Sigmoid colon (tissue), 7 donors: Measurements from ENCODE around the gene CNBP. TPM values are rescaled to one million over a fixed set of nuclear protein-coding genes. Genes with fewer than 3 reads are reported as not detected.
"Not testable (repeated sequence)": the region's sequence is repeated elsewhere in the genome, so short reads cannot be mapped to it uniquely, and the experiment has no call there.

ENCODE experiments used
- DNase-seq: peaks from one replicate; pipeline ENCODE4 v3.0.0-alpha.2; 2019
- H3K27ac ChIP-seq, 4 donors: fragments of 200-600 bp; sonication (generic); one replicate each; pipeline ENCODE4 v1.5.1; 2016 to 2019; ENCODE audit warnings: mild to moderate bottlenecking in 1 of 4
- H3K27me3 ChIP-seq, 3 donors: fragments of 200-600 bp; sonication (generic); one replicate each; pipeline ENCODE4 v1.5.1; 2019; ENCODE audit warnings: mild to moderate bottlenecking in 1 of 3
- H3K36me3 ChIP-seq, 4 donors: fragments of 200-600 bp; sonication (generic); one replicate each; pipeline ENCODE4 v1.5.1; 2016 to 2019
- H3K4me1 ChIP-seq, 4 donors: fragments of 200-600 bp; sonication (generic); one replicate each; pipeline ENCODE4 v1.5.1; 2017 to 2019
- H3K4me3 ChIP-seq, 4 donors: fragments of 200-600 bp; sonication (generic); one replicate each; pipeline ENCODE4 v1.5.1; 2017 to 2019; ENCODE audit warnings: mild to moderate bottlenecking in 2 of 4, moderate library complexity in 1 of 4
- H3K9me3 ChIP-seq, 4 donors: fragments of 200-600 bp in 3 of 4; sonication (generic) in 3 of 4; one replicate each; pipeline versions ENCODE4 v1.5.1 to v1.6.1; 2013 to 2019
- CTCF ChIP-seq, 4 experiments: fragments of 450-650 bp in 3 of 4; fragments of 200-600 bp in 1 of 4; IDR thresholded peaks; one replicate each; pipeline ENCODE4 v1.5.1; 2016 to 2019; ENCODE audit warnings: antibody characterized with exemption in 4 of 4, mild to moderate bottlenecking in 3 of 4, moderate library complexity in 2 of 4
- EP300 ChIP-seq, 4 donors: sonication (generic); formaldehyde crosslinking; IDR thresholded peaks; one replicate each; pipeline ENCODE4 v1.6.1; 2017; ENCODE audit warnings: antibody characterized with exemption in 4 of 4
- POLR2A ChIP-seq, 2 donors: fragments of 450-650 bp; IDR thresholded peaks; one replicate each; pipeline ENCODE4 v1.6.1; 2016; ENCODE audit warnings: antibody characterized with exemption in 2 of 2, mild to moderate bottlenecking in 2 of 2, moderate library complexity in 2 of 2
- POLR2AphosphoS5 ChIP-seq, 4 donors: sonication (generic); formaldehyde crosslinking; IDR thresholded peaks; one replicate each; pipeline ENCODE4 v1.6.1; 2017; ENCODE audit warnings: antibody characterized with exemption in 4 of 4
- WGBS, 2 donors: extraction: QIAGEN DNeasy Blood & Tissue Kit; methylation state at CpG; one replicate each; pipeline ENCODE4 v1.1.7; 2013; 5-methylcytosine and 5-hydroxymethylcytosine counted together
- intact Hi-C: fragments of 100-400 bp; cut with DNase I; formaldehyde crosslinking; loops from one replicate; pipeline ENCODE4 v1.15.1; 2023
- polyA plus RNA-seq, 3 donors: library from polyadenylated mRNA; stranded (reverse); fragments of 200-250 nt; gene quantifications; one replicate each; pipeline ENCODE4 v1.2.3, GENCODE V29; 2013
- total RNA-seq, 4 donors: library from RNA; depleted of rRNA; stranded (reverse); fragments of >200 nt; gene quantifications; one replicate each; pipeline ENCODE4 v1.1.0, GENCODE V29; 2016
- donor health status: healthy with polysubstance abuse.
- donor health status: Bipolar disorder and iron deficiency.
- donor health status: healthy.

CNBP gene
- total and polyA plus RNA-seq, 7 donors = 251 to 687 (median 398) TPM

GRCh38 chr3:129187857-129188256 lies 4.2 kb upstream of the CNBP start:
- intact Hi-C loops = no loop called here
- WGBS, 2 donors = 64 to 72% methylated on average over 1 of the region's 1 CpG
- H3K27ac ChIP-seq = peak overlapping the region in 1 of 4 donors; percentile 34
- no peaks in the 10 kb centered on the region for H3K36me3 ChIP-seq
- no peak for DNase-seq
- no peak for TF ChIP-seq POLR2AphosphoS5 (IDR thresholded peaks at IDR 0.05)
- no peak overlapping the region for H3K4me3 ChIP-seq
- no peaks in the 10 kb centered on the region for H3K9me3 ChIP-seq
- H3K4me1 ChIP-seq = peaks cover 0 to 20% (median 14%) of the 10 kb centered on the region in 4 donors
- H3K27me3 ChIP-seq = no peaks in the 10 kb centered on the region

GRCh38 chr3:129185783-129186182 lies 2.1 kb upstream of the CNBP start:
- WGBS, 2 donors = 31 to 73% methylated on average over 3 of the region's 3 CpGs
- H3K27me3 ChIP-seq = no peaks in the 10 kb centered on the region
- no peak for TF ChIP-seq EP300 (IDR thresholded peaks at IDR 0.05)
- no peak for TF ChIP-seq POLR2AphosphoS5 (IDR thresholded peaks at IDR 0.05)
- no peak for TF ChIP-seq POLR2A (IDR thresholded peaks at IDR 0.05)
- no peak for TF ChIP-seq CTCF (IDR thresholded peaks at IDR 0.05)
- no peak for DNase-seq
- H3K4me3 ChIP-seq = no peak overlapping the region
- peaks cover 0 to 38% (median 27%) of the 10 kb centered on the region in 4 donors for H3K4me1 ChIP-seq
- intact Hi-C loops = no loop called here
- H3K36me3 ChIP-seq = no peaks in the 10 kb centered on the region
- H3K9me3 ChIP-seq = no peaks in the 10 kb centered on the region
- no peak overlapping the region for H3K27ac ChIP-seq

GRCh38 chr3:129184784-129185542 lies 1.3 kb upstream of the CNBP start:
- DNase-seq, H3K27me3 ChIP-seq, H3K9me3 ChIP-seq, H3K36me3 ChIP-seq: not testable (repeated sequence)
- Histone ChIP-seq H3K4me3 (peak overlapping the region; percentile 82 to 97 (median 92)), H3K4me1 (peaks cover 0 to 46% (median 34%) of the 10 kb centered on the region in 4 donors), H3K27ac (peak overlapping the region; percentile 99)
- 79 to 87% methylated on average over 20 of the region's 20 CpGs for WGBS, 2 donors
- intact Hi-C loops = loop anchor here (5.0 kb wide), 1 partner anchor 42 kb away; no protein-coding TSS in a partner anchor

GRCh38 chr3:129184396-129184657 lies 631 bp upstream of the CNBP start:
- intact Hi-C loops = loop anchor here (5.0 kb wide), 1 partner anchor 43 kb away; no protein-coding TSS in a partner anchor

GRCh38 chr3:129182390-129183185 lies 1.1 kb downstream of the CNBP start:
- 0 to 1% methylated on average over 24 of the region's 24 CpGs for WGBS, 2 donors
- Histone ChIP-seq H3K4me1 (peaks cover 0 to 70% (median 56%) of the 10 kb centered on the region in 4 donors), H3K4me3 (peak overlapping the region; percentile 82 to 97 (median 92)), H3K27ac (peak overlapping the region; percentile 99), H3K36me3 (peaks cover 0 to 17% (median 5%) of the 10 kb centered on the region in 4 donors), H3K27me3 (no peaks in the 10 kb centered on the region), H3K9me3 (no peaks in the 10 kb centered on the region)
- intact Hi-C loops = loop anchor here (1.0 to 5.0 kb wide), 4 partner anchors 21 to 132 kb away; partner anchors contain the start of gene ISY1
- no peak for DNase-seq
- TF ChIP-seq POLR2AphosphoS5 (IDR thresholded peaks at IDR 0.05) (peak in 1 of 4 donors; percentile 11), POLR2A (IDR thresholded peaks at IDR 0.05) (no peak)

More at GRCh38 chr3:129184396-129184657, 631 bp upstream of the CNBP start:
- Histone ChIP-seq H3K27me3 (no peaks in the 10 kb centered on the region), H3K36me3 (peaks cover 0 to 4% (median 0%) of the 10 kb centered on the region in 4 donors), H3K4me3 (peak overlapping the region; percentile 82 to 97 (median 92)), H3K27ac (peak overlapping the region; percentile 99), H3K9me3 (no peaks in the 10 kb centered on the region), H3K4me1 (peaks cover 0 to 53% (median 40%) of the 10 kb centered on the region in 4 donors)
- DNase-seq = peak; percentile 73
- TF ChIP-seq POLR2A (IDR thresholded peaks at IDR 0.05) (no peak), POLR2AphosphoS5 (IDR thresholded peaks at IDR 0.05) (no peak), CTCF (IDR thresholded peaks at IDR 0.05) (no peak), EP300 (IDR thresholded peaks at IDR 0.05) (no peak)
- 1 to 2% methylated on average over 5 of the region's 5 CpGs for WGBS, 2 donors

GRCh38 chr3:129181819-129182218 lies 1.9 kb downstream of the CNBP start:
- Histone ChIP-seq H3K27me3 (no peaks in the 10 kb centered on the region), H3K4me1 (peaks cover 0 to 78% (median 64%) of the 10 kb centered on the region in 4 donors), H3K36me3 (peaks cover 0 to 21% (median 7%) of the 10 kb centered on the region in 4 donors), H3K9me3 (no peaks in the 10 kb centered on the region), H3K4me3 (peak overlapping the region; percentile 82 to 97 (median 92)), H3K27ac (peak overlapping the region; percentile 99)
- TF ChIP-seq CTCF (IDR thresholded peaks at IDR 0.05) (no peak), POLR2AphosphoS5 (IDR thresholded peaks at IDR 0.05) (no peak), POLR2A (IDR thresholded peaks at IDR 0.05) (no peak)
- intact Hi-C loops = loop anchor here (1.0 to 5.0 kb wide), 3 partner anchors 45 to 133 kb away; no protein-coding TSS in a partner anchor
- 18 to 22% methylated on average over 3 of the region's 3 CpGs for WGBS, 2 donors
- no peak for DNase-seq
